HPDE6-E6E7 (cell line): Measurements from ENCODE around the gene RPL37A.

Source experiments
- DNase-seq: peaks from one replicate; pipeline ENCODE4 v3.0.0; 2011; ENCODE audit warnings: missing footprints; ENCODE audit errors: extremely low spot score

RPL37A gene

GRCh38 chr2:216548901-216549331 is 50.3 kb downstream of the RPL37A start:
- DNase-seq, result no peak

GRCh38 chr2:216549926-216550690 is 51.5 kb downstream of the RPL37A start:
- no peak for DNase-seq

DNA sequence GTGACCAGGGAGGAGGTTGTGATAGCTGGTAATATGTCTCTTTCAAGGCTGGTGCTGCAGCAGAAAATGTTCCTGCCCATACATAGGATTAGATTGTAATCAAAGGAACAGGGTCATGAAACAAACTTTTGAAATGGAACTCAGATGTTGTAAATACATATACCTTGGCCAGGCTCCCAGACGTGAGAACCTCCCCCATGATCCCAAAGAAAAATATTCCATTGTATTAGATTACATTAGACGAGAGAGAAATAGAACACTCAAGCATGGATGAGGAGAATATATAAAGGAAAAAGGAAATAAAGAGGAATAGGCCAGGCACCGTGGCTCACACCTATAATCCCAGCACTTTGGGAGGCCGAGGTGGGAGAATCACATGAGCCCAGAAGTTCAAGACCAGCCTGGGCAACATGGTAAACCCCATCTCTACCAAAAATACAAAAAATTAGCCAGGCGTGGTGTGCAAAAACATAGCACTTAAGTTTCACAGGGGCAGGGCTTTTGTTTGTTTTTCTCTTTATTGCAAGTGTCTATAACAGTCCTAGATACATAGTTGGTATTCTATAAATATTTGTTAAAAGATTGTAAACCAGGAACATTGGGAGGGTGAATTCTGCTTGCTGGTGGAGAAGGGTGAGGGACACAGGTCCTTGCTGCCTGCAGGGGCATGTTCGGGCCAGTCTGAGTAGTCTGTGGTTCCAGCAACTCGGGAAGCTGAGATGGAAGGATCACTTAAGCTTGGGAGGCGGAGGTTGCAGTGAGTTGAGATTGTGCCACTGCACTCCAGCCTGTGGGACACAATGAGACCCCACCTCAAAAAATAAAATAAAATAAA is 52.8 kb downstream of the RPL37A start:
- DNase-seq, result peak; percentile 54

GRCh38 chr2:216553093-216553478 is 54.4 kb downstream of the RPL37A start:
- no peak for DNase-seq
